HCT116 (cell line): Measurements from ENCODE around the gene TMEM86A. TPM values are rescaled to one million over a fixed set of nuclear protein-coding genes. Genes with fewer than 3 reads are reported as not detected.

Experiments used
- ATAC-seq: fragments of 200-7000 bp; cut with Tn5 transposase; 2 replicates; pipeline ENCODE4 v1.9.1; 2020; ENCODE audit warnings: mild to moderate bottlenecking, moderate library complexity
- BruUV-seq: library from RNA; stranded (reverse); fragments of 400-500 nt; replicated peaks from 2 replicates; lab custom pipeline; 2021; lab: Mats Ljungman, UMichigan
- CTCF ChIA-PET: fragments of 300-600 bp; sonication (Branson Sonifier 250); formaldehyde crosslinking; loops from one replicate; lab custom pipeline; 2021; ENCODE audit warnings: antibody characterized with exemption; lab: Charles Lee
- POLR2A ChIA-PET: fragments of 300-600, 350-600 bp; sonication (Branson Sonifier 250); formaldehyde crosslinking; loops from one replicate; lab custom pipeline; 2021; ENCODE audit warnings: antibody characterized with exemption; lab: Charles Lee
- RAD21 ChIA-PET, 2 experiments: fragments of 300-600 bp; sonication (Branson Sonifier 250); formaldehyde crosslinking; loops; one replicate each; lab custom pipeline; 2023; ENCODE audit warnings: low total read pairs in 2 of 2; ENCODE audit not compliant: uncharacterized antibody in 2 of 2, unreplicated experiment in 2 of 2, low non-redundant PET in 1 of 2; lab: Charles Lee
- DNase-seq: peaks from one replicate; pipeline ENCODE4 v3.0.0-alpha.2; 2010; ENCODE audit warnings: low read depth, low spot score
- H2AFZ ChIP-seq: fragments of 200-600 bp; shearing (Covaris generic), sonication (generic); 2 replicates; pipeline ENCODE4 v1.6.1; 2017; ENCODE audit warnings: low read depth, mixed run types, mixed read lengths, antibody characterized with exemption, low read length; ENCODE audit not compliant: poor library complexity, severe bottlenecking
- H3K27ac ChIP-seq: 2 replicates; pipeline ENCODE4 v1.5.1; 2012; ENCODE audit warnings: low read depth, low read length
- H3K27me3 ChIP-seq: fragments of 200-600 bp; sonication (generic); 2 replicates; pipeline ENCODE4 v1.6.1; 2016; ENCODE audit warnings: mixed run types, low read length, mixed read lengths; ENCODE audit not compliant: insufficient read depth
- H3K36me3 ChIP-seq, 2 experiments: fragments of 200-500 bp in 1 of 2; fragments of 200-600 bp in 1 of 2; sonication (Bioruptor generic) in 1 of 2; sonication (generic) in 1 of 2; 2 replicates each; pipeline versions ENCODE4 v1.5.1 to v1.6.1; 2014 to 2016; ENCODE audit warnings: low read length in 2 of 2, inconsistent platforms in 1 of 2, mixed read lengths in 1 of 2, mixed run types in 1 of 2; ENCODE audit not compliant: insufficient read depth in 2 of 2, control insufficient read depth in 1 of 2
- H3K4me1 ChIP-seq, 2 experiments: fragments of 200-600 bp in 1 of 2; sonication (generic) in 1 of 2; 2 replicates each; pipeline versions ENCODE4 v1.5.1 to v1.6.1; 2012 to 2017; ENCODE audit warnings: low read length in 2 of 2, inconsistent platforms in 1 of 2, mild to moderate bottlenecking in 1 of 2, mixed read lengths in 1 of 2, mixed run types in 1 of 2, moderate library complexity in 1 of 2; ENCODE audit not compliant: insufficient read depth in 2 of 2, control insufficient read depth in 1 of 2
- H3K4me2 ChIP-seq: fragments of 200-600 bp; sonication (generic); 2 replicates; pipeline ENCODE4 v1.6.1; 2017; ENCODE audit warnings: mixed run types, low read length, mixed read lengths
- H3K4me3 ChIP-seq, 2 experiments: fragments of 200-600 bp in 1 of 2; sonication (generic) in 1 of 2; replicated peaks in 1 of 2; 2 replicates each; pipeline ENCODE4 v1.5.1; 2011 to 2016; ENCODE audit warnings: low read length in 2 of 2, control low read depth in 1 of 2, low read depth in 1 of 2, mild to moderate bottlenecking in 1 of 2, mixed read lengths in 1 of 2, mixed run types in 1 of 2
- H3K79me2 ChIP-seq: fragments of 200-600 bp; sonication (generic); 2 replicates; pipeline ENCODE4 v1.6.1; 2017; ENCODE audit warnings: mild to moderate bottlenecking, mixed run types, low read length, moderate library complexity, mixed read lengths; ENCODE audit not compliant: insufficient read depth
- H3K9ac ChIP-seq: fragments of 200-600 bp; sonication (generic); 2 replicates; pipeline ENCODE4 v1.6.1; 2016; ENCODE audit warnings: low read length, mixed read lengths
- H3K9me2 ChIP-seq: fragments of 200-600 bp; sonication (generic), shearing (Covaris generic); 2 replicates; pipeline ENCODE4 v1.6.1; 2017; ENCODE audit warnings: mixed run types, mild to moderate bottlenecking, moderate library complexity; ENCODE audit not compliant: insufficient read depth
- H3K9me3 ChIP-seq, 2 experiments: fragments of 200-500 bp in 1 of 2; fragments of 200-600 bp in 1 of 2; sonication (Bioruptor generic) in 1 of 2; sonication (generic) in 1 of 2; 2 replicates each; pipeline ENCODE4 v1.6.1; 2014 to 2017; ENCODE audit warnings: low read length in 2 of 2, mixed read lengths in 2 of 2, inconsistent platforms in 1 of 2, low read depth in 1 of 2, mild to moderate bottlenecking in 1 of 2, mixed run types in 1 of 2, moderate library complexity in 1 of 2; ENCODE audit not compliant: control insufficient read depth in 1 of 2, insufficient read depth in 1 of 2
- H4K20me1 ChIP-seq: fragments of 200-600 bp; sonication (generic), shearing (Covaris generic); 2 replicates; pipeline ENCODE4 v1.6.1; 2017; ENCODE audit warnings: mixed run types, mild to moderate bottlenecking, moderate library complexity; ENCODE audit not compliant: insufficient read depth
- ATF3 ChIP-seq: IDR thresholded peaks from 2 replicates; pipeline ENCODE4 v1.6.1; 2012
- CBX3 ChIP-seq: IDR thresholded peaks from 2 replicates; pipeline ENCODE4 v1.6.1; 2012; ENCODE audit warnings: low read depth
- CEBPB ChIP-seq: IDR thresholded peaks from 2 replicates; pipeline ENCODE4 v1.6.1; 2012; ENCODE audit warnings: low read depth
- CTCF ChIP-seq, 3 experiments: fragments of 200-600 bp in 1 of 3; sonication (generic) in 1 of 3; IDR thresholded peaks in 2 of 3; conservative IDR thresholded peaks in 1 of 3; 2 replicates each; pipeline ENCODE4 v1.5.1; 2012 to 2017; ENCODE audit warnings: low read depth in 2 of 3, low read length in 2 of 3, antibody characterized with exemption in 1 of 3, borderline replicate concordance in 1 of 3, control low read depth in 1 of 3, mild to moderate bottlenecking in 1 of 3, mixed read lengths in 1 of 3, mixed run types in 1 of 3, moderate library complexity in 1 of 3; ENCODE audit not compliant: insufficient read depth in 1 of 3
- EGR1 ChIP-seq: IDR thresholded peaks from 2 replicates; pipeline ENCODE4 v1.6.1; 2012; ENCODE audit warnings: low read depth
- ELF1 ChIP-seq: IDR thresholded peaks from 2 replicates; pipeline ENCODE4 v1.6.1; 2012; ENCODE audit warnings: low read depth, borderline replicate concordance
- EZH2 ChIP-seq: fragments of 200-600 bp; sonication (generic); IDR thresholded peaks from 2 replicates; pipeline ENCODE4 v1.6.1; 2017; ENCODE audit warnings: antibody characterized with exemption, mixed run types
- JUND ChIP-seq: IDR thresholded peaks from 2 replicates; pipeline ENCODE4 v1.6.1; 2012
- POLR2A ChIP-seq: IDR thresholded peaks from 2 replicates; pipeline ENCODE4 v1.7.0; 2011; ENCODE audit warnings: borderline replicate concordance; ENCODE audit not compliant: insufficient read depth, insufficient read length; ENCODE audit errors: extremely low read depth
- POLR2AphosphoS5 ChIP-seq: IDR thresholded peaks from 2 replicates; pipeline ENCODE4 v1.6.1; 2011; ENCODE audit warnings: mild to moderate bottlenecking, low read depth, low read length, moderate library complexity
- RAD21 ChIP-seq: IDR thresholded peaks from 2 replicates; pipeline ENCODE4 v1.6.1; 2012; ENCODE audit warnings: low read depth, mild to moderate bottlenecking
- REST ChIP-seq: IDR thresholded peaks from 2 replicates; pipeline ENCODE4 v1.6.1; 2012; ENCODE audit warnings: low read depth
- SIN3A ChIP-seq: IDR thresholded peaks from 2 replicates; pipeline ENCODE4 v1.6.1; 2012; ENCODE audit warnings: low read depth
- SRF ChIP-seq: IDR thresholded peaks from 2 replicates; pipeline ENCODE4 v1.6.1; 2012; ENCODE audit warnings: low read depth
- TCF7L2 ChIP-seq: IDR thresholded peaks from 2 replicates; pipeline ENCODE4 v1.7.0; 2011; ENCODE audit warnings: borderline replicate concordance, inconsistent platforms; ENCODE audit not compliant: insufficient read depth, insufficient read length; ENCODE audit errors: extremely low read depth
- YY1 ChIP-seq: IDR thresholded peaks from 2 replicates; pipeline ENCODE4 v1.6.1; 2011; ENCODE audit warnings: low read length, low read depth, moderate library complexity, mild to moderate bottlenecking; ENCODE audit not compliant: insufficient replicate concordance; ENCODE audit errors: extremely low read depth
- ZFX ChIP-seq: fragments of 450-650 bp; IDR thresholded peaks from 2 replicates; pipeline ENCODE4 v1.6.1; 2017
- ZNF274 ChIP-seq: fragments of 200-500 bp; sonication (Bioruptor generic); IDR thresholded peaks from 2 replicates; pipeline ENCODE4 v1.6.1; 2014; ENCODE audit warnings: mild to moderate bottlenecking, low read depth, low read length, inconsistent platforms
- intact Hi-C: fragments of 100-400 bp; cut with micrococcal nuclease; formaldehyde crosslinking; loops from 2 replicates; pipeline ENCODE4 v1.10.0; 2022
- total RNA-seq: library from RNA; stranded (reverse); gene quantifications from one replicate; pipeline ENCODE4 v1.2.1, GENCODE V29; 2021; ENCODE audit not compliant: unreplicated experiment
- TF ChIP-seq, protein P1 (sequence below): IDR thresholded peaks from 2 replicates; pipeline ENCODE4 v1.6.1; 2011; ENCODE audit warnings: mild to moderate bottlenecking, low read length, moderate library complexity; ENCODE audit not compliant: insufficient replicate concordance; ENCODE audit errors: extremely low read depth

Gene TMEM86A
- total RNA-seq, 1 experiment from 2014 or later, result 2.0 TPM

- TF ChIP-seq CTCF (IDR thresholded peaks at IDR 0.05 in 2 of 3, conservative IDR thresholded peaks at IDR 0.05 in 1 of 3; ENCODE audit: borderline replicate concordance in 1 of 3, insufficient read depth in 1 of 3, low read depth in 2 of 3, low read length in 2 of 3) (no peak), POLR2A (no peak), ATF3 (no peak), RAD21 (no peak), ELF1 (no peak), CEBPB (no peak), SRF (no peak), YY1 (no peak), JUND (no peak)
- TF ChIP-seq, protein P1, sequence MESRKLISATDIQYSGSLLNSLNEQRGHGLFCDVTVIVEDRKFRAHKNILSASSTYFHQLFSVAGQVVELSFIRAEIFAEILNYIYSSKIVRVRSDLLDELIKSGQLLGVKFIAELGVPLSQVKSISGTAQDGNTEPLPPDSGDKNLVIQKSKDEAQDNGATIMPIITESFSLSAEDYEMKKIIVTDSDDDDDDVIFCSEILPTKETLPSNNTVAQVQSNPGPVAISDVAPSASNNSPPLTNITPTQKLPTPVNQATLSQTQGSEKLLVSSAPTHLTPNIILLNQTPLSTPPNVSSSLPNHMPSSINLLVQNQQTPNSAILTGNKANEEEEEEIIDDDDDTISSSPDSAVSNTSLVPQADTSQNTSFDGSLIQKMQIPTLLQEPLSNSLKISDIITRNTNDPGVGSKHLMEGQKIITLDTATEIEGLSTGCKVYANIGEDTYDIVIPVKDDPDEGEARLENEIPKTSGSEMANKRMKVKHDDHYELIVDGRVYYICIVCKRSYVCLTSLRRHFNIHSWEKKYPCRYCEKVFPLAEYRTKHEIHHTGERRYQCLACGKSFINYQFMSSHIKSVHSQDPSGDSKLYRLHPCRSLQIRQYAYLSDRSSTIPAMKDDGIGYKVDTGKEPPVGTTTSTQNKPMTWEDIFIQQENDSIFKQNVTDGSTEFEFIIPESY, result no peak
These were observed 15.8 kb downstream of the TMEM86A start (continued) for GRCh38 chr11:18714443-18714780.

- intact Hi-C loops, result no loop called here
- Histone ChIP-seq H3K27ac (no peak overlapping the region), H3K79me2 (no peaks in the 10 kb centered on the region), H3K36me3 (no peaks in the 10 kb centered on the region), H3K27me3 (peaks cover 12% of the 10 kb centered on the region), H3K4me3 (no peak overlapping the region), H3K9me3 (no peaks in the 10 kb centered on the region), H4K20me1 (no peaks in the 10 kb centered on the region), H3K9me2 (no peaks in the 10 kb centered on the region), H3K9ac (no peak overlapping the region), H3K4me2 (no peak overlapping the region), H2AFZ (no peak overlapping the region), H3K4me1 (no peaks in the 10 kb centered on the region)
- BruUV-seq, result no TSS peak
- ChIA-PET POLR2A (no interaction called here), RAD21 (no interaction called here), CTCF (no interaction called here)
- DNase-seq, result no peak
- ATAC-seq, result no peak
- TF ChIP-seq REST (no peak), ZNF274 (no peak), TCF7L2 (no peak), ZFX (no peak), SRF (no peak), ELF1 (no peak), POLR2A (no peak), SIN3A (no peak), CEBPB (no peak), POLR2AphosphoS5 (no peak), YY1 (no peak), CBX3 (no peak), EGR1 (no peak), EZH2 (no peak)
These were observed 16.9 kb downstream of the TMEM86A start for GRCh38 chr11:18715476-18715875.
